ENCODE results near the gene GGTA1.

GGTA1 gene

DNA sequence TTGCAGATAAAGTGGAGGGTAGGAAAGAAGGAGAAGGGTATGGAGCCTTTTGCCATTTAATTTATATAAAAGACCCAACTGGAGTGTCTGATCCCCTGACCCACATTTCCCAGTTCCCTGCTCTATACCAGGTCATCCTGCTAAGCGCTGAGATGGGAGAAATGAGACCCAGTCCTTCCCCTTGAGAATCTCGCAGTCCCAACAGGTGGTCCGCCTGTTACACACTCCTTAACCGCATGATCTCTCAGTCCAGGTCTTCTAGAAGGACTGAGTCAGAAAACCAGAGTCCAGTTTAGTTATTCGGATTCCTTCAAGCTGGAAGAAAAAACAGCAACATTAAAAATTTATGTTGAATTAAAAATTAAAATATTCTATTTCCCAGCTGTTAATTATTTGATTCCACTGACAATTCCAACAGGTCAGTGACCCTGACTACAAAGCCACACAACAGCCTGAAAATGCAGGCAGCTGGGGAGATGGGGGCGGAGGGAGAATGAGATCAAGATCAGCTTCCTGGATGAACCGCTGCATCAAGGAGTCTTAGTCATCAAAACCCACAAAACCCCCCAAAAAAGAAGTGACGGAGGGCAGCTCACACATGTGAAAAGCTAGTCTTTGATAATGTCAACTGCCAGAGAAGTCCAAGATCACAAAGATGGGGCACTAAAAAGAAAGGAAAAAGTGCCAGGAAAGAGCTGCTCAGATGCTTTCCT, 44.0 kb downstream of the GGTA1 start:
- Histone ChIP-seq H3K4me3 (ENCODE audit: low read depth in 1 of 2, low read length in 1 of 2) (no peak overlapping the region), H3K27me3 (no peaks in the 10 kb centered on the region)
- no peak for TF ChIP-seq CTCF (IDR thresholded peaks at IDR 0.05)

GRCh38 chr9:121454972-121455371, 44.7 kb downstream of the GGTA1 start:
- no peak for TF ChIP-seq CTCF (IDR thresholded peaks at IDR 0.05)
- H3K27me3 ChIP-seq = no peaks in the 10 kb centered on the region

More for the DNA sequence above, 44.0 kb downstream of the GGTA1 start:
- Histone ChIP-seq H3K36me3 (peaks cover 46% of the 10 kb centered on the region), H3K27ac (no peak overlapping the region), H3K4me1 (ENCODE audit: control insufficient read depth in 1 of 2, insufficient read depth in 1 of 2, low read depth in 1 of 2, low read length in 1 of 2) (peaks cover 22 to 26% of the 10 kb centered on the region in 2 experiments), H3K9me3 (no peaks in the 10 kb centered on the region)

GRCh38 chr9:121453232-121453892, 46.3 kb downstream of the GGTA1 start:
- H3K9me3 ChIP-seq = no peaks in the 10 kb centered on the region
- peaks cover 0 to 4% of the 10 kb centered on the region in 2 experiments for H3K4me1 ChIP-seq (ENCODE audit: control insufficient read depth in 1 of 2, insufficient read depth in 1 of 2, low read depth in 1 of 2, low read length in 1 of 2)
- TF ChIP-seq CTCF (IDR thresholded peaks at IDR 0.05) = no peak
- no peak overlapping the region for H3K27ac ChIP-seq
- no peak overlapping the region for H3K4me3 ChIP-seq (ENCODE audit: low read depth in 1 of 2, low read length in 1 of 2)
- peaks cover 46% of the 10 kb centered on the region for H3K36me3 ChIP-seq
- no peaks in the 10 kb centered on the region for H3K27me3 ChIP-seq

More at GRCh38 chr9:121454972-121455371, 44.7 kb downstream of the GGTA1 start:
- H3K9me3 ChIP-seq = no peaks in the 10 kb centered on the region
- H3K36me3 ChIP-seq = peaks cover 46% of the 10 kb centered on the region
- no peak overlapping the region for H3K27ac ChIP-seq
- peaks cover 15 to 19% of the 10 kb centered on the region in 2 experiments for H3K4me1 ChIP-seq (ENCODE audit: control insufficient read depth in 1 of 2, insufficient read depth in 1 of 2, low read depth in 1 of 2, low read length in 1 of 2)
- H3K4me3 ChIP-seq (ENCODE audit: low read depth in 1 of 2, low read length in 1 of 2) = no peak overlapping the region

- H3K36me3 ChIP-seq = peaks cover 45% of the 10 kb centered on the region
- no peak for TF ChIP-seq CTCF (IDR thresholded peaks at IDR 0.05)
- no peaks in the 10 kb centered on the region for H3K9me3 ChIP-seq
- H3K4me1 ChIP-seq (ENCODE audit: control insufficient read depth in 1 of 2, insufficient read depth in 1 of 2, low read depth in 1 of 2, low read length in 1 of 2) = no peaks in the 10 kb centered on the region
- H3K27ac ChIP-seq = no peak overlapping the region
- H3K27me3 ChIP-seq = no peaks in the 10 kb centered on the region
- H3K4me3 ChIP-seq (ENCODE audit: low read depth in 1 of 2, low read length in 1 of 2) = no peak overlapping the region
These were observed 47.6 kb downstream of the GGTA1 start for GRCh38 chr9:121452085-121452484.

- no peak overlapping the region for H3K4me3 ChIP-seq (ENCODE audit: low read depth in 1 of 2, low read length in 1 of 2)
- H3K36me3 ChIP-seq = peaks cover 40% of the 10 kb centered on the region
- H3K27ac ChIP-seq = no peak overlapping the region
- no peaks in the 10 kb centered on the region for H3K27me3 ChIP-seq
- no peaks in the 10 kb centered on the region for H3K4me1 ChIP-seq (ENCODE audit: control insufficient read depth in 1 of 2, insufficient read depth in 1 of 2, low read depth in 1 of 2, low read length in 1 of 2)
- H3K9me3 ChIP-seq = no peaks in the 10 kb centered on the region
- TF ChIP-seq CTCF (IDR thresholded peaks at IDR 0.05) = no peak
These were observed 48.1 kb downstream of the GGTA1 start for GRCh38 chr9:121451586-121451985.
